Activated CD8-positive, alpha-beta T cell treated with anti-CD3 and anti-CD28 coated beads for 36 hours (primary cell): Measurements from ENCODE around the gene EFNA1. TPM values are rescaled to one million over a fixed set of nuclear protein-coding genes. Genes with fewer than 3 reads are reported as not detected.
"Not testable (repeated sequence)": the region's sequence is repeated elsewhere in the genome, so short reads cannot be mapped to it uniquely, and the experiment has no call there.

Experiments used
- ATAC-seq: fragments of 200-7000 bp; cut with Tn5 transposase; one replicate; pipeline ENCODE4 v1.10.0; 2021; ENCODE audit warnings: mild to moderate bottlenecking, moderate library complexity
- CTCF ChIA-PET: fragments of 350-600 bp; sonication (Branson Sonifier 250); formaldehyde crosslinking; loops from one replicate; lab custom pipeline; 2021; ENCODE audit warnings: antibody characterized with exemption; lab: Charles Lee
- POLR2A ChIA-PET: fragments of 350-600 bp; sonication (Branson Sonifier 250); formaldehyde crosslinking; loops from one replicate; lab custom pipeline; 2021; ENCODE audit warnings: antibody characterized with exemption; lab: Charles Lee
- DNase-seq: peaks from one replicate; pipeline ENCODE4 v3.0.0-alpha.2; 2020
- H3K27ac Mint-ChIP-seq: one replicate; pipeline ENCODE4 v1.8.0; 2021; ENCODE audit warnings: mild to moderate bottlenecking, mixed read lengths
- H3K27me3 Mint-ChIP-seq: one replicate; pipeline ENCODE4 v1.8.0; 2021; ENCODE audit warnings: mixed read lengths
- H3K36me3 Mint-ChIP-seq: one replicate; pipeline ENCODE4 v1.8.0; 2021; ENCODE audit warnings: low read depth, mixed read lengths
- H3K4me1 Mint-ChIP-seq: one replicate; pipeline ENCODE4 v1.8.0; 2021; ENCODE audit warnings: low read depth, mixed read lengths
- H3K4me3 Mint-ChIP-seq: one replicate; pipeline ENCODE4 v1.8.0; 2021; ENCODE audit warnings: mild to moderate bottlenecking, moderate library complexity, mixed read lengths
- H3K9me3 Mint-ChIP-seq: one replicate; pipeline ENCODE4 v1.8.0; 2021; ENCODE audit warnings: mixed read lengths
- intact Hi-C: fragments of 100-400 bp; cut with micrococcal nuclease; formaldehyde crosslinking; loops from one replicate; pipeline ENCODE4 v1.10.0; 2022
- total RNA-seq, 2 experiments: library from RNA; stranded (reverse); gene quantifications; one replicate each; pipeline ENCODE4 v1.2.3, GENCODE V29; 2021
- TF ChIP-seq, protein P1 (sequence below): fragments of 200-600 bp; IDR thresholded peaks from one replicate; pipeline ENCODE4 v1.8.0; 2022; ENCODE audit warnings: antibody characterized with exemption, mild to moderate bottlenecking

The EFNA1 gene
- total RNA-seq, 2 experiments from 2014 or later = 0.59 to 0.60 TPM

DNA sequence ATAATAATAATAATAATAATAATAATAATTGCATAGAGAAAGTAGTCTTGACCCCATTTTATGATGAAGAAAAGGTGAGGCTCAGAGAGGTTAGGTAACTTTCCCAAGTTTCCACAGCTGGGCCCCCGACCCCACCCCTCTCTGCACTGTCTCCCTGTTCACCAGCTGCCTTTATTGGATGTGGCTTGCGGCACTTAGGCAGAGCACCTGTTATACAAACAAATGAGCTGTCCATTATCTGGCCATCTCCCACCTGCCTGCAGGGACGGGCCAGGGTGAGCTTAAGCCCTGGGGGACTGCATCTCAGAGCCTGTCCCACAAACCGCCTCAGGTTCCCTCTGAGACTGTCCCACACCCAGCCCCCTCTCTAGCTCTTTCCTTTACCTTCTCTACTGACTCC lies 10.1 kb upstream of the EFNA1 start:
- Mint-ChIP-seq H3K4me1 (no peaks in the 10 kb centered on the region), H3K9me3 (no peaks in the 10 kb centered on the region), H3K27me3 (peaks cover 3% of the 10 kb centered on the region), H3K4me3 (no peak overlapping the region), H3K36me3 (no peaks in the 10 kb centered on the region), H3K27ac (no peak overlapping the region)
- intact Hi-C loops = no loop called here
- DNase-seq (no peak), ATAC-seq (no peak)
- TF ChIP-seq, protein P1, sequence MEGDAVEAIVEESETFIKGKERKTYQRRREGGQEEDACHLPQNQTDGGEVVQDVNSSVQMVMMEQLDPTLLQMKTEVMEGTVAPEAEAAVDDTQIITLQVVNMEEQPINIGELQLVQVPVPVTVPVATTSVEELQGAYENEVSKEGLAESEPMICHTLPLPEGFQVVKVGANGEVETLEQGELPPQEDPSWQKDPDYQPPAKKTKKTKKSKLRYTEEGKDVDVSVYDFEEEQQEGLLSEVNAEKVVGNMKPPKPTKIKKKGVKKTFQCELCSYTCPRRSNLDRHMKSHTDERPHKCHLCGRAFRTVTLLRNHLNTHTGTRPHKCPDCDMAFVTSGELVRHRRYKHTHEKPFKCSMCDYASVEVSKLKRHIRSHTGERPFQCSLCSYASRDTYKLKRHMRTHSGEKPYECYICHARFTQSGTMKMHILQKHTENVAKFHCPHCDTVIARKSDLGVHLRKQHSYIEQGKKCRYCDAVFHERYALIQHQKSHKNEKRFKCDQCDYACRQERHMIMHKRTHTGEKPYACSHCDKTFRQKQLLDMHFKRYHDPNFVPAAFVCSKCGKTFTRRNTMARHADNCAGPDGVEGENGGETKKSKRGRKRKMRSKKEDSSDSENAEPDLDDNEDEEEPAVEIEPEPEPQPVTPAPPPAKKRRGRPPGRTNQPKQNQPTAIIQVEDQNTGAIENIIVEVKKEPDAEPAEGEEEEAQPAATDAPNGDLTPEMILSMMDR = no peak
- ChIA-PET POLR2A (interaction anchor here (1.0 kb wide), 1 partner anchor 76 kb away, joined by 3 read pairs; no protein-coding TSS in a partner anchor), CTCF (interaction anchor here (1.0 to 2.9 kb wide), 2 partner anchors 26 to 50 kb away, joined by 5 to 14 read pairs; no protein-coding TSS in a partner anchor)

DNA sequence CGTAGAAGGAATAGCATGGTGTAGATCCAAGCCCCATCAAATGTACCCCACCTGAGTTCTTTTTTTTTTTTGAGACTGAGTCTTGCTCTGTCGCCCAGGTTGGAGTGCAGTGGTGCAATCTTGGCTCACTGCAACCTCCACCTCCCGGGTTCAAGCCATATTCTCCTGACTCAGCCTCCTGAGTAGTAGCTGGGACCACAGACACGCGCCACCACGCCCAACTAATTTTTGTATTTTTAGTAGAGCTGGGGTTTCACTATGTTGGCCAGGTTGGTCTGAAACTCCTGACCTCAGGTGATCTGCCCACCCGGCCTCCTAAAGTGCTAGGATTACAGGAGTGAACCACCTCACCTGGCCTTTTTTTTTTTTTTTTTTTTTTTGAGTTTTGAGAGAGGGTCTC lies 9.6 kb upstream of the EFNA1 start:
- H3K4me1 Mint-ChIP-seq, ATAC-seq, H3K27ac Mint-ChIP-seq, H3K27me3 Mint-ChIP-seq, H3K9me3 Mint-ChIP-seq, intact Hi-C loops, DNase-seq, H3K36me3 Mint-ChIP-seq, H3K4me3 Mint-ChIP-seq: not testable (repeated sequence)
- ChIA-PET CTCF (interaction anchor here (1.0 to 2.9 kb wide), 2 partner anchors 27 to 49 kb away, joined by 5 to 14 read pairs; no protein-coding TSS in a partner anchor), POLR2A (interaction anchor here (1.0 kb wide), 1 partner anchor 75 kb away, joined by 3 read pairs; no protein-coding TSS in a partner anchor)

DNA sequence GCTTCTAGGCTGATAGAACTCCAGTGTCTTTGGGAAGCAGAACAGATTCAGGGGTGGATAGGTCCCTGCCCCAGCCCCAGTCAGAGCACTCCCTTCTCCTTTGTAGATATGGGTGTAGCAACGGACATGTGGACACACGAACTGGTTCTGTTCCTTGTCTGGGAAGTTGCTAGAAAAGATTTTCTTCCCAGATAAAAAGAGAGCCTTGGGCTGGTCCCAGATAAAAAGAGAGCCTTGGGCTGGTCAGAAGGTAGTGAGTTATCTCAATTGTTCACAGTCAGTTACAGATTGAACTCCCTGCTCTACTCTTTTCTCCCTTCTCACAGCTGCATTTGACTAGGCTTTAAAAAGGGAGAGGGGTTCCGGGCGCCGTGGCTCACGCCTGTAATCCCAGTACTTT lies 7.4 kb upstream of the EFNA1 start:
- CTCF ChIA-PET = interaction anchor here (1.2 to 1.3 kb wide), 2 partner anchors 29 to 47 kb away, joined by 5 to 6 read pairs; no protein-coding TSS in a partner anchor
- H3K4me3 Mint-ChIP-seq = no peak overlapping the region
- intact Hi-C loops = no loop called here
- H3K27ac Mint-ChIP-seq = no peak overlapping the region
- no peaks in the 10 kb centered on the region for H3K4me1 Mint-ChIP-seq
- no peak for ATAC-seq
- peaks cover 3% of the 10 kb centered on the region for H3K27me3 Mint-ChIP-seq
- POLR2A ChIA-PET = interaction anchor here (1.4 kb wide), 1 partner anchor 14 kb away, joined by 4 read pairs; no protein-coding TSS in a partner anchor
- no peak for DNase-seq
- H3K9me3 Mint-ChIP-seq = no peaks in the 10 kb centered on the region
- TF ChIP-seq, protein P1 = no peak
- H3K36me3 Mint-ChIP-seq = no peaks in the 10 kb centered on the region

DNA sequence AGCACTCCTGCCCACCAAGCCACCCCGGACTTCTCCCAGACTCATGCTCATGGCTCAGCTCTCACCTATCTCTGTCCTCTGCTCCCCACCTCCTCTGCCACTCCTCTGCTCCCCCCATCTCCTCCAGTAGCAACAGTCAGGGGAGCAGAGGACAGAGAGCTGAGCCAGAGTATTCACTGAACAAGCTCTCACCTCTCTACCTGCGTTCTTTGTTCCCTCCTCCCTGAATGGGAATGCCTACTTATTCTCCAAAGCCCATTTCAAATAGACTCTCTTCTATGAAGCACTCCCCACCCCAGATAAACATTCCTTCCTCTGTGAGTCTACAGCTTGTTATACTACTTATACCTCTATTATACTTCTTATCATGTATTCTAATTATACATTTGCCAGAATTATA lies 6.4 kb upstream of the EFNA1 start:
- ChIA-PET CTCF (interaction anchor here (0.7 to 1.3 kb wide), 2 partner anchors 30 to 56 kb away, joined by 3 to 5 read pairs; no protein-coding TSS in a partner anchor), POLR2A (interaction anchor here (1.4 kb wide), 1 partner anchor 13 kb away, joined by 4 read pairs; no protein-coding TSS in a partner anchor)
- no peaks in the 10 kb centered on the region for H3K36me3 Mint-ChIP-seq
- TF ChIP-seq, protein P1 = no peak
- no peak overlapping the region for H3K4me3 Mint-ChIP-seq
- ATAC-seq = no peak
- H3K27ac Mint-ChIP-seq = no peak overlapping the region
- peaks cover 5% of the 10 kb centered on the region for H3K27me3 Mint-ChIP-seq
- H3K4me1 Mint-ChIP-seq = no peaks in the 10 kb centered on the region
- DNase-seq = no peak
- intact Hi-C loops = no loop called here
- no peaks in the 10 kb centered on the region for H3K9me3 Mint-ChIP-seq

DNA sequence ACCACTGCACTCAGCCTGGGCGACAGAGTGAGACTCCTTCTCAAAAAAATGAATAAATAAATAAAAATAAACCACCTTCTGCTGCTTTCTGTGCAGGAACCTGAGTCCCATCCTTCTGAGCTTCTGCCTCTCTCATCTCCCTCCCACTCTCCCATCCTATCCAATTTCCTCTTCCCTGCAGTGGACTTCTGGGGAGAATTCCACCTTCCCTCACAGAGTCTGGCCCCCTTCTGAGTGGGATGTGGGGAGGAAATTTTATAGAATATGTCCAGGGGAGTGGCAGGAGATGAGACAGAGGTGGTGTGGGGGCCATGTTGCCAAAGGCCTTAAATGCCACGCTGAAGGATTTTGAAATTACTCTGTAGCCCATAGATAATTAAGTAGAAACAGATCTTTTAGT lies 5.4 kb upstream of the EFNA1 start:
- DNase-seq (no peak), ATAC-seq (no peak)
- TF ChIP-seq, protein P1 = no peak
- POLR2A ChIA-PET = no interaction called here
- peaks cover 11% of the 10 kb centered on the region for H3K27me3 Mint-ChIP-seq
- peaks cover 9% of the 10 kb centered on the region for H3K4me1 Mint-ChIP-seq
- H3K27ac Mint-ChIP-seq = no peak overlapping the region
- CTCF ChIA-PET = interaction anchor here (1.0 to 1.4 kb wide), 2 partner anchors 31 to 45 kb away, joined by 3 to 6 read pairs; no protein-coding TSS in a partner anchor
- no peaks in the 10 kb centered on the region for H3K9me3 Mint-ChIP-seq
- intact Hi-C loops = no loop called here
- H3K4me3 Mint-ChIP-seq = no peak overlapping the region
- H3K36me3 Mint-ChIP-seq = no peaks in the 10 kb centered on the region
